ENCODE measurements around the gene DNAJB11.

GRCh38 chr3:186583831-186584230 is 13.3 kb downstream of the DNAJB11 start:
- no peak for TF ChIP-seq CTCF (IDR thresholded peaks at IDR 0.05)
- TF ChIP-seq POLR2A (IDR thresholded peaks at IDR 0.05) = no peak
